Spinal cord (tissue), 10 donors: ENCODE measurements around the gene LENEP. TPM values are rescaled to one million over a fixed set of nuclear protein-coding genes. Genes with fewer than 3 reads are reported as not detected.
A peak's percentile ranks its signal among the peaks of the same experiment; 100 is the strongest.

Source experiments
- DNase-seq, 6 donors: peaks; one replicate each; pipeline versions ENCODE4 v3.0.0 to v3.0.0-alpha.2; 2013 to 2015; ENCODE audit warnings: low spot score in 6 of 6, low read depth in 4 of 6
- H3K27ac ChIP-seq: one replicate; pipeline ENCODE4 v1.5.1; 2013; ENCODE audit warnings: low read depth, low read length, control low read depth
- H3K27me3 ChIP-seq: one replicate; pipeline ENCODE4 v1.6.1; 2013; ENCODE audit warnings: low read length; ENCODE audit not compliant: control insufficient read depth, insufficient read depth
- H3K36me3 ChIP-seq: one replicate; pipeline ENCODE4 v1.6.1; 2013; ENCODE audit warnings: low read length; ENCODE audit not compliant: control insufficient read depth, insufficient read depth
- H3K4me1 ChIP-seq: one replicate; pipeline ENCODE4 v1.6.1; 2013; ENCODE audit warnings: low read length; ENCODE audit not compliant: control insufficient read depth, insufficient read depth
- H3K4me3 ChIP-seq: one replicate; pipeline ENCODE4 v1.5.1; 2013; ENCODE audit warnings: low read depth, low read length, control low read depth
- H3K9me3 ChIP-seq: one replicate; pipeline ENCODE4 v1.6.1; 2013; ENCODE audit warnings: low read length; ENCODE audit not compliant: control insufficient read depth, insufficient read depth
- WGBS: methylation state at CpG from one replicate; pipeline ENCODE4 v1.1.5; 2013; ENCODE audit warnings: missing lambda C conversion rate; ENCODE audit not compliant: insufficient coverage; 5-methylcytosine and 5-hydroxymethylcytosine counted together
- long read RNA-seq, 4 donors: transcript quantifications; one replicate each; lab custom pipeline, GENCODE V29; 2026
- polyA plus RNA-seq, 2 donors: library from polyadenylated mRNA; unstranded; fragments of 120-200 nt; gene quantifications; one replicate each; pipeline ENCODE4 v1.2.1, GENCODE V29; 2013; ENCODE audit not compliant: insufficient read length in 2 of 2
- total RNA-seq, 2 donors: library from RNA; depleted of rRNA in 1 of 2; stranded (reverse); fragments of 120-200 nt in 1 of 2; fragments of >200 nt in 1 of 2; gene quantifications; one replicate each; pipeline versions ENCODE4 v1.2.3 to v1.2.4, GENCODE V29; 2013 to 2014
- donor health status: healthy.

Gene LENEP
- total RNA-seq: under 1 TPM in 1 of 2 donors, not detected in 1; 0.22 TPM
- polyA plus RNA-seq: under 1 TPM in 1 of 2 donors, not detected in 1; 0.39 TPM
- long read RNA-seq, donor 1: 0 reads
- long read RNA-seq, donor 2: 0 reads
- long read RNA-seq, donor 3: 0 reads
- long read RNA-seq, donor 4: 0 reads

GRCh38 chr1:154993572-154994268 lies at the start of gene LENEP:
Gene LENEP, plus strand, starts transcription at chr1:154993586. Its CDS starts 22 bp downstream, at chr1:154993608.
- 93% methylated on average over 3 of the region's 8 CpGs for WGBS
- H3K9me3 ChIP-seq: no peaks in the 10 kb centered on the region
- peaks cover 2% of the 10 kb centered on the region for H3K4me1 ChIP-seq
- no peak for DNase-seq
- no peak within 1 kb of the TSS for H3K4me3 ChIP-seq
- H3K36me3 ChIP-seq: peaks cover 29% of the 10 kb centered on the region
- no peaks in the 10 kb centered on the region for H3K27me3 ChIP-seq
- no peak within 1 kb of the TSS for H3K27ac ChIP-seq

GRCh38 chr1:154943649-154944400 lies 49.6 kb upstream of the LENEP start:
- peak overlapping the region; percentile 54 for H3K27ac ChIP-seq
- peaks cover 32% of the 10 kb centered on the region for H3K36me3 ChIP-seq
- H3K4me3 ChIP-seq: no peak overlapping the region
- WGBS: 43% methylated on average over 5 of the region's 6 CpGs
- H3K9me3 ChIP-seq: no peaks in the 10 kb centered on the region
- peak in 2 of 6 donors; percentile 77 to 82 for DNase-seq
- peaks cover 48% of the 10 kb centered on the region for H3K4me1 ChIP-seq
- H3K27me3 ChIP-seq: no peaks in the 10 kb centered on the region

GRCh38 chr1:154944401-154945159 lies 48.8 kb upstream of the LENEP start:
- H3K4me3 ChIP-seq: no peak overlapping the region
- no peak for DNase-seq
- H3K36me3 ChIP-seq: peaks cover 32% of the 10 kb centered on the region
- WGBS: 47% methylated on average over 4 of the region's 9 CpGs
- peak overlapping the region; percentile 54 for H3K27ac ChIP-seq
- H3K27me3 ChIP-seq: no peaks in the 10 kb centered on the region
- H3K9me3 ChIP-seq: no peaks in the 10 kb centered on the region
- peaks cover 48% of the 10 kb centered on the region for H3K4me1 ChIP-seq

GRCh38 chr1:154945160-154945961 lies 48.0 kb upstream of the LENEP start:
- Histone ChIP-seq H3K27me3 (no peaks in the 10 kb centered on the region), H3K4me1 (peaks cover 41% of the 10 kb centered on the region), H3K9me3 (no peaks in the 10 kb centered on the region), H3K4me3 (no peak overlapping the region), H3K36me3 (peaks cover 35% of the 10 kb centered on the region), H3K27ac (no peak overlapping the region)
- 80% methylated on average over 14 of the region's 15 CpGs for WGBS
- DNase-seq: no peak

GRCh38 chr1:154945962-154946850 lies 47.2 kb upstream of the LENEP start:
- H3K36me3 ChIP-seq: peaks cover 43% of the 10 kb centered on the region
- no peak for DNase-seq

GRCh38 chr1:154948079-154948478 lies 45.3 kb upstream of the LENEP start:
- WGBS: 89% methylated on average over 3 of the region's 11 CpGs

More at GRCh38 chr1:154945962-154946850, 47.2 kb upstream of the LENEP start:
- H3K27me3 ChIP-seq: no peaks in the 10 kb centered on the region
- H3K9me3 ChIP-seq: no peaks in the 10 kb centered on the region
- peaks cover 32% of the 10 kb centered on the region for H3K4me1 ChIP-seq
- H3K4me3 ChIP-seq: no peak overlapping the region
- WGBS: 81% methylated on average over 16 of the region's 17 CpGs
- no peak overlapping the region for H3K27ac ChIP-seq

GRCh38 chr1:154951901-154952657 lies 41.3 kb upstream of the LENEP start:
- Histone ChIP-seq H3K36me3 (peaks cover 38% of the 10 kb centered on the region), H3K27ac (no peak overlapping the region), H3K27me3 (no peaks in the 10 kb centered on the region), H3K4me3 (no peak overlapping the region), H3K9me3 (no peaks in the 10 kb centered on the region), H3K4me1 (peaks cover 46% of the 10 kb centered on the region)
- WGBS: 80% methylated on average over 13 of the region's 15 CpGs
- no peak for DNase-seq

More at GRCh38 chr1:154948079-154948478, 45.3 kb upstream of the LENEP start:
- Histone ChIP-seq H3K9me3 (no peaks in the 10 kb centered on the region), H3K4me3 (no peak overlapping the region), H3K4me1 (peaks cover 31% of the 10 kb centered on the region), H3K27ac (no peak overlapping the region), H3K36me3 (peaks cover 57% of the 10 kb centered on the region), H3K27me3 (no peaks in the 10 kb centered on the region)
- no peak for DNase-seq

GRCh38 chr1:154952664-154953063 lies 40.7 kb upstream of the LENEP start:
- H3K27ac ChIP-seq: no peak overlapping the region
- WGBS: 87% methylated on average over 6 of the region's 6 CpGs
- no peak overlapping the region for H3K4me3 ChIP-seq
- H3K9me3 ChIP-seq: no peaks in the 10 kb centered on the region
- peaks cover 52% of the 10 kb centered on the region for H3K4me1 ChIP-seq
- peaks cover 33% of the 10 kb centered on the region for H3K36me3 ChIP-seq
- no peaks in the 10 kb centered on the region for H3K27me3 ChIP-seq
- DNase-seq: no peak
